HG02885 (cell line): ENCODE data around the gene CTSW.

ENCODE experiments used
- ATAC-seq: cut with Tn5 transposase; IDR thresholded peaks from one replicate; pipeline ENCODE4 v1.9.1; 2021; ENCODE audit warnings: mild to moderate bottlenecking; ENCODE audit not compliant: unreplicated experiment, poor library complexity

CTSW gene

DNA sequence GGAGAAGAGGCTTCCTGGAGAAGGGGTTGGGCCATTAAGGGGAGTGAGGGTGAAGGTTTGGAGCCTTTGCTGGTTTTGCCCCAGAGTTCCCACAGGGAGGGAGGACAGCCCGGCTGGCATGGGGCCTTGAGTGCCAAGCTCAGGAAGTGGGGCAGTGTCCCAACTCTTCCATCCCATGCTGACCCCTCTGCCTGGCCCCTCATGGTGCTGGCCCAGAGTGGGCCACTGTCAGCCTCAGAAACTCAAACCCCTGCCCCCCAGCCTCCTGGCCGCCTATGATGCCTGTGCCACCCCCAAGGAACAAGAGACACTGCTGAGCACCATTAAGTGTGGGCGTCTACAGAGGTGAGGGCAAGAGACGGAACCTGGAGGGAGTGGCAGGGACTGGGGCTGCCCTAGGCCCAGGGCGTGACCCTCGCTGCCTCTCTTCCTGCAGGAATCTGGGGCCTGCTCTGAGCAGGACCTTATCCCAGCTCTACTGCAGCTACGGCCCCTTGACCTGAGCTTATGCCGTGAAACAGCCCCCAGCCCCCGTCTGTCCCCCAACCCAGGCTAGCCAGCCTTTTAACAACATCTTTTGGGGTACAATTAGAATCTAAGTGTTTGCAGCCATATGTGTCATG lies 14.0 kb upstream of the CTSW start:
- ATAC-seq, result no peak

DNA sequence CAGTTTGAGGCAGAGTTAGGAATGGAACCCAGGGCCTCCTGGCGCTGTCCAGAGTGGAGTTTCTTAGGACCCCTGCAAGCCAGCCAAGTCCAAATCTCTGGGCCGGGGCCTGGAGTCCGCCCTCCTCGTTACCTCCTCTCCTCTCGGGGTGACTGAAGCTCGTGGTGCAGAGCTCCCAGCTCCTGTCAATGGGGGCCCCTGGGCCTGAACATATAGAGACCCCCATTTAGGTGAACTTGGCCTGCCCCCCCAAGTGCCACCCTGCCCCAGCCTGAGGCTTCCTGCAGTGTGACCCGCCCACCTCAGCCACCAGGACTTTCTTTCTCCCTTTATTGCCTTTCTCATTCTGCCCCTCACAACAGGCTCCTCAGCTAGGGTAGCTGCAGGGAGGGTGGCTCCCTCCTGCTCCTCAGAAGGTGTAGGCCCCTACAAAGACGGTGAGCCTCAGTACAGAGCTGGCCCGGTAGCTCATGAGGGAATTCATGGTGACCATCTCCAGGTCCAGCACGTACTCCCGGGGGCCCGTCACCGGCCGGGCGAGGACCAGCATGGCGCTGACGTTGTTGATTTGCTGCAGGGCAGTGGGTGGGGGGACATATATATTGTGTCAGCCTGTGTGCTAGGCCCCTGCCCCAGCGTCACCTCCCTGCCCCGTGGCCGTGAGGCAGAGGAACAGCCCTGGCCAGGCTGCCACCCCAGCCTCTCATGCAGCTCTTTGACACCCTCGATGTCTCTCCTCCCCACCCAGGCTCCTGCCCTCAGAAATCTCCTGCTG lies 12.9 kb upstream of the CTSW start:
- no peak for ATAC-seq

GRCh38 chr11:65867284-65868071 lies 12.2 kb upstream of the CTSW start:
- ATAC-seq, result no peak

DNA sequence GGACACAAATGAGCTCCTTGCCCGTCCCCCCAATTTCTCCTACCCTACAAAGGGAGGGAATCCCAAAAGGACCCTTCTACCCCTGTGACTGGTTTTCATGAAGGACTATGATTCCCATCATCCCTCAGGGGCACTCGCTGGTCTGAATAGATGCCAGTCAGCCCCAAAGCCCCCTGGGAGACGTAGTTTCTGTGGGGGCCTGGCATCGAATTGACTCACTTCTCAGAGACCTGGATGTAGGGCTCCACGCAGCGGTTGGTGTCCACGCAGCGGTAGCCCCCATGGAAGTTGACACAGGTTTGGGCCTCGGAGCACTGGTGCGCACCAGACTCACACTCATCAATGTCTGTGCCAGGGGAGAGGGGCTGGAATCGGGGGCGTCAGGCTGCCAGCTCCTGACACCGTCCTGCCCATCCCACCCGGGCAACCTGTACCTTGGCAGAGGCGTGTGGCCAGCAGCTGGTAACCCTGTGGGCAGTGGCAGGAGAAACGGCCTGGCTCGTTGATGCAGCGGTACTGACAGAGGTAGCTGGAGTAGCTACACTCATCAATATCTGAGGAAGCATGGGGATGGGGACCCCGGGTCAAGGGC lies 11.5 kb upstream of the CTSW start:
- no peak for ATAC-seq

DNA sequence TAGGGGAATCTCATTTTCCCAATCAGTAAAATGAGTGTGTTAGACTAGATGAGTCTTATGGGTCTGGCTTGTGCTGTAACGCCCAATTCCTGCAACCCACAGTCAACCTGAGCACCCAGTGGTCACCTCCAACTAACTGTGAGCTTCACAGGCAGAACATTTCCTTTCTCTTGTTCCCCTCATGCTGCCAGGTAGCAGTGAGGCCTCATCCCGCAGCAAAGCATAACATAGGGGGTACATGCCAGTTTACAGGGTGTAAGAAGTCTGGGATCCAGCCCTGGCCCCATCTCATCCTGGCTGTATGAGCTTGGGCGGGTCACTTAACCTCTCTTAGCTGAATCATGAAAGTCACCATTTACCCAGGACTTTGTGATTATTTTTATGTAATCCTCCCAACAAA lies 10.7 kb upstream of the CTSW start:
- no peak for ATAC-seq

DNA sequence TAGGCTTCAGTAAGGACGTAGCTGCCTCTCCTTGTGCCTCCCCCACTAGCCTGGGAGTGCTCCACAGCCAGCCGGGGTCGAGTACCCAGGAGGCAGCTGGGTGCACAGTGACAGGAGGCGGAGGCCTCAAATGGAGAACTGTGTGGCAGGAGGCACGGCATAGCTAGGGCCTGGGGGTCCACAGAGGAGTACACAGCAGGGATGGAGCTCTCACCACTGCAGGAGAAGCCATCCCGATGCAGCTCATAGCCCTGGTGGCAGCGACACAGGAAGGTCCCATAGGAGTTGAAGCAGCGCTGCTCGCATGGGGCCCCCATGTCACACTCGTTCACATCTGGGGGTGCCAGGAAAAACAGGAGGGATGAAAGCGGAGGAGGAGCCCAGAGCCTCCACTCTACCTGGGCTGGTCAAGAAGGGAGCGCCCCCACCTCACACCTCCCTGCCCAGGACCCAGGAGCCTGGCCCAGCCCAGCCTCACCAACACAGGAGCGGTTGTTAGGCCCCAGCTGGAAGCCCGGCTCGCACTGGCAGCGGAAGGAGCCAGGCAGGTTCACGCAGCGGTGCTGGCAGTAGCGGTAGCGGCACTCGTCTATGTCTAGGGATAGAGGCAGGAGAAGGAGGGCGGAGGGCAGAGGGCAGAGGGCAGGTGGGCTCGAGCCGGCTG lies 9.9 kb upstream of the CTSW start:
- no peak for ATAC-seq

DNA sequence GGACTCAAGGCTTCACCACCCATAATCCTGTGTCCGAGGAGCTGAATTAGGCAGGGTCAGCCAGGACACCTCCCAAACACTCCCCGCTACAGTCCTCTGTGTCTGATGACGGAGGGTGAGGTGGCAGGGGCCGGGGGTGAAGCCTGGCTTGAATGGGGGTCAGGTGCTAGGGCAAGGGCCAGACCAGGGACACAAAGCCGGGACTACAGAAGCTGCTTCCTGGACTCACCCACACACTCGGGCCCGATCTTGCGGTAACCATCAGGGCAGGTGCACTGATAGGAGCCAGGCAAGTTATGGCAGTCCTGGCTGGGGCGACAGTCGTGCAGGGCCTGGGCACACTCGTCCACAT lies 9.4 kb upstream of the CTSW start:
- ATAC-seq, result no peak

DNA sequence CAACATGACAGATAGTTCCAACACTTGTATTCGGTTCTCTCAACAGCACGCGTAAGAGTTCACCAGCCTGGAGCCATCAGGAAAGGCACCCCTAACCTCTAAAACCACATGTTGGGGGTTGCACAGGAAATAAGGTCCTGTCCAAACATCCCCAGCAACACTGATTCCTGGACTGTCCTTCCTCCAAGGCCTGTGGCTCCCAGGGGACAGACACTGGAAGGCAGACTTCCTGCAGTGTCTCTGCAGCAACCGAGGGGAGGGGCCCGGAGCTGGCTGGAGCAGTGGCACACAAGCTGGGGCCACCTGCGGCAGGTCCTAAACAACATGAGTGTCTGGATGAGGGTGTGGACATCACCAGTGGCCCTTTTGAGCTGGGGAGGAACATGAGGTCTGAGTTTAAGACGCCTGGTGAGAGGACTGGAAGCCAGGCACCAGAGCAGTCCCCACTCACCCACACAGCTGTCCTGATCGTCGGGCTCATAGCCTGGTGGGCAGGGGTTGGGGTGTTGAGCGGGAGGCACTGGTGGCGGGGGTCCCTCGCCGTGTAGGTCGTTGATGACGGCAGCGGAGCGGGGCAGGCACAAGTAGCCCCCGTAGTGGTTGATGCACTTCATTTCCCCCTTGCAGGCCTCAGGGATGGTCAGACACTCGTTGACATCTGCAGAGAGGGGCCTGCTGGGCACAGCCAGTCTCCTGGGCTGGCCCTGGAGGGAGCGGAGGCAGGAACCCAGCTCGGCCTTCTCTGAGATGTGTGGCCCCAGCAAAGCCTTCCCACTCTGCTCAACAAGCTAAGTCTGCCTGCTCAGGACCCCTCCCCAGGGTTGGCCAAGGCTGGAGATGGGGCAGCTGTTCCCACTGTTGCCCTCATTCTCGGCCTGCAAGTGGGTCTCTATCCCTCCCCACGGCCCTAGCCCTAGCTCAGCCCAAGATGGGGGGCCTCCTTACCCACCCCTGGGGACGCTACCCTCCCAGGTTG lies 8.6 kb upstream of the CTSW start:
- ATAC-seq, result no peak

DNA sequence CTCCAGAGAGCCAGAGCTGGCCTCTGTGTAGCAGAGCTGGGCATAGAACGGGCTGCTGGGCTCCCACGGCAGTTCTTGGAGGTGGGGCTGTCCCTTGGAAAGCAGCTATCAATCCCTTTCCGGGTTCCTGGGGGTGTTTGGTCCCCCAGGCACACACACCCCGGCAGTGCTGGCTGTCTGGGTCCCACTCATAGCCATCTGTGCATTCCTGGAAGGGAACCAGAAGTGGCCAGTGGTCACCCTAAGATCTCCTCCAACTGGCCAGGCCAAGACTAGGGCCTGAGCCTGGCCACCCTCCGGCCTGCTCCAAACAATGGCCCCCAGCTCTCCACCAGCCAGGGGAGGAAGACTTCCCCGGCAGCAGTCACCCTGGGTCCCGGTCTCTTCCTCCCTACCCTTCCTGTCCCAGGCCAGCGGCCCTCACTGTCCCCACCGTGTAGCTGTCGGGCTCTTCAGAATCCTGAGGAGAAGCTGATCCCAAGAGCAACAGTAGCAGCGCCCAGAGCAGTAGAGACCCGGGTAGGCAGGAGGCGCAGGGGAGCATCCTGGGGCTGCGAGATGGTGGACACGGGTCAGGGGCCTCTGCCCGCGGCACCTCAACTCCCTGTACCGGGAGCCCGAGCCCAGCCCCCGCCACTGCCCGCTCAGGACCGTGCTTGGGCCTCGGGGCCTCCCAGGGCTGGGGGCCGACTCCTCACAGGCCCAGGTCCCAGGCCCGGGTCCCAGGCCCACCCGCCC lies 7.7 kb upstream of the CTSW start:
- ATAC-seq, result no peak

GRCh38 chr11:65872586-65873317 lies 6.9 kb upstream of the CTSW start, which contains the start of gene EFEMP2:
Gene EFEMP2 (minus strand): TSS chr11:65872800. CDS start chr11:65872354, 446 bp downstream.
- no peak for ATAC-seq

- ATAC-seq, result peak; percentile 84
Observed at GRCh38 chr11:65873318-65874156, 6.1 kb upstream of the CTSW start.

DNA sequence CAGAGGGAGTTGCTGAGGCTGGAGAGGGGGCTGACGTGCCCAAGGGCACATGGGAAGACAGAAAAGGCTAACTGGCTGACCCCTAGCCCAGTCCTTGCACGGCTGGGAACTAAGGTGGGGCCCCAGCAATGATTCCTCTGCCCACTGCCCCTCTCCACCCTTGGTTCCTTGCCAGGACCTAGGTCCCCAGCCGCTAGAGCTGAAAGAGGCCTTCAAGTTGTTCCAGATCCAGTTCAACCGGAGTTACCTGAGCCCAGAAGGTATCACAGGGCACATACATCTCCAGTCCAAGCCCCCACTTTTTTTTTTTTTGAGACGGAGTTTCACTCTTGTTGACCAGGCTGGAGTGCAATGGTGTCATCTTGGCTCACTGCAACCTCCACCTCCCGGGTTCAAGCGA lies 390 bp downstream of the CTSW start:
- ATAC-seq, result no peak

DNA sequence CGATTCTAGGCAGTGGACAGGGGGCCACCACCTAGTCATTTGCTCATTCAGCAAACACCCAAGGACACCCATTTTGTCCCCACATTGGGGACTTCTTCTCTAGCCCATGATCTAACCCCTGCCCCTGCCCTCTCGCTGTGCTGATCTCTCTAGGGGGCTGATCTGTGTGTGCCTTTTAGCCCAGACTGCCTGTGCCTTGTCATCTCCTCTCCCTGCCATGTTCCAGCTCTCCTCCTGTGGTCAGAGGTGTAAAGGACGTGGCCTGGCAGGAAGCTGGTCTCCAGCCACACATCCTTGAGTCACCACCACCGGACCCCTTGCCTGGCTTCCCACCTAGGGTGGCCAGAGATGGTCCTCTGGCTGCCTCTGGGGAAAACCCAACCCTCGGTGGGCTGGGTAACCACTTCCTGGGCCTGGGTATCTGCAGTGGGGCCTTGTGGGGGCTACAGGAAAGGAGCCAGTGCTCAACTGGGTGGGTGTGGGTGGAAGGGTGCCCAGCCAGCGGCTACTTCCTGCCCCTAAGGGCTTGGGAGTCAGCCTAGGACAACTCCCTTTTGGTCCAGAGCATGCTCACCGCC lies 1.3 kb downstream of the CTSW start:
- ATAC-seq, result no peak

DNA sequence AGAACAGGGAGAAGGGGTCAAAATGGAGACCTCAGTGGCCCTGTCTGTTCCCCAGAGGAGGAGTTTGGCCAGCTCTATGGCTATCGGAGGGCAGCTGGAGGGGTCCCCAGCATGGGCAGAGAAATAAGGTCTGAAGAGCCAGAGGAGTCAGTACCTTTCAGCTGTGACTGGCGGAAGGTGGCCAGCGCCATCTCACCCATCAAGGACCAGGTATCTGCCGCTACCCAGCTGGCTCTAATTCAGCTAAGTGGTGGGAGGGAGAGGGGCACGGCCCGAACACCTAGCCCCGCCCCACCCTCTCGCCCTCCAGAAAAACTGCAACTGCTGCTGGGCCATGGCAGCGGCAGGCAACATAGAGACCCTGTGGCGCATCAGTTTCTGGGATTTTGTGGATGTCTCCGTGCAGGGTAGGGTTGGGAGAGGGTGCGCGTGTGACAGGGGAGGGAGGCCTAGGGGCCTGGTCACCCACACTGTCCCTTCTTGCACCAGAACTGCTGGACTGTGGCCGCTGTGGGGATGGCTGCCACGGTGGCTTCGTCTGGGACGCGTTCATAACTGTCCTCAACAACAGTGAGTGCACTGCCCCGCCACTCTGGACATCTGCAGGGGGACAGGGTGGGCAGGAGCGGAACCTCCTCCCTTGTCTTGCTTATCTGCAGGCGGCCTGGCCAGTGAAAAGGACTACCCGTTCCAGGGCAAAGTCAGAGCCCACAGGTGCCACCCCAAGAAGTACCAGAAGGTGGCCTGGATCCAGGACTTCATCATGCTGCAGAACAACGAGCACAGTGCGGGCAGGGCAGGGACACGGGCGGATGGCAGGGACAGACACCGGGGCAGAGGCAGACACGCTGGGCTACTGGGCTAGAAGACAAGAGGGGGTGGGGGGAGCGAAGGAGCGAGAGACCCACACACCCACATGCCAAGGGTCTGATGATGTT lies 2.8 kb downstream of the CTSW start:
- no peak for ATAC-seq

GRCh38 chr11:65883058-65883761 lies 3.6 kb downstream of the CTSW start:
- ATAC-seq, result no peak
